GM23338 (cell line): ENCODE measurements around the gene HSD11B1. TPM values are rescaled to one million over a fixed set of nuclear protein-coding genes. Genes with fewer than 3 reads are reported as not detected.

Experiments used
- ATAC-seq: fragments of 200-7000 bp; cut with Tn5 transposase; 3 replicates; pipeline ENCODE4 v1.9.1; 2020
- DNase-seq: peaks from one replicate; pipeline ENCODE4 v3.0.0-alpha.2; 2015; ENCODE audit warnings: low spot score
- H2AFZ ChIP-seq: fragments of 200-600 bp; sonication (generic); 2 replicates; pipeline ENCODE4 v1.8.0; 2016; ENCODE audit warnings: antibody characterized with exemption, mild to moderate bottlenecking, moderate library complexity
- H3F3A ChIP-seq: fragments of 200-600 bp; sonication (generic); replicated peaks from 2 replicates; pipeline ENCODE4 v1.8.0; 2017; ENCODE audit warnings: antibody characterized with exemption, mixed run types, low read depth
- H3K27ac ChIP-seq: fragments of 200-600 bp; sonication (generic); 2 replicates; pipeline ENCODE4 v1.6.1; 2016; ENCODE audit warnings: low read depth
- H3K27me3 ChIP-seq: fragments of 200-600 bp; sonication (generic); 2 replicates; pipeline ENCODE4 v1.8.0; 2016; ENCODE audit warnings: mild to moderate bottlenecking, mixed run types, moderate library complexity; ENCODE audit not compliant: insufficient read depth
- H3K36me3 ChIP-seq: fragments of 200-600 bp; sonication (generic); 2 replicates; pipeline ENCODE4 v1.8.0; 2016; ENCODE audit warnings: mild to moderate bottlenecking; ENCODE audit not compliant: insufficient read depth
- H3K4me1 ChIP-seq: fragments of 200-600 bp; sonication (generic); 2 replicates; pipeline ENCODE4 v1.8.0; 2016; ENCODE audit warnings: mild to moderate bottlenecking, moderate library complexity; ENCODE audit not compliant: insufficient read depth
- H3K4me2 ChIP-seq: fragments of 200-600 bp; sonication (generic); 2 replicates; pipeline ENCODE4 v1.7.1; 2017; ENCODE audit warnings: mixed run types
- H3K4me3 ChIP-seq: fragments of 200-600 bp; sonication (generic); 2 replicates; pipeline ENCODE4 v1.6.1; 2016; ENCODE audit warnings: mixed run types
- H3K79me2 ChIP-seq: fragments of 200-600 bp; sonication (generic); replicated peaks from 2 replicates; pipeline ENCODE4 v1.8.0; 2017; ENCODE audit warnings: mild to moderate bottlenecking; ENCODE audit not compliant: insufficient read depth
- H3K9me2 ChIP-seq: fragments of 200-600 bp; sonication (generic); 2 replicates; pipeline ENCODE4 v1.8.0; 2017; ENCODE audit not compliant: insufficient read depth
- H4K20me1 ChIP-seq: fragments of 200-600 bp; sonication (generic); replicated peaks from 2 replicates; pipeline ENCODE4 v1.8.0; 2017; ENCODE audit warnings: mild to moderate bottlenecking; ENCODE audit not compliant: insufficient read depth
- H3K27ac Mint-ChIP-seq: 2 replicates; pipeline ENCODE4 v1.8.0; 2020; ENCODE audit warnings: inconsistent platforms, mild to moderate bottlenecking, moderate library complexity, mixed read lengths
- H3K27me3 Mint-ChIP-seq: 3 replicates; pipeline ENCODE4 v1.8.0; 2022; ENCODE audit warnings: low read depth, mild to moderate bottlenecking, moderate library complexity, mixed read lengths, inconsistent platforms; ENCODE audit not compliant: insufficient read depth, poor library complexity
- H3K36me3 Mint-ChIP-seq: 3 replicates; pipeline ENCODE4 v1.8.0; 2021; ENCODE audit warnings: low read depth, mild to moderate bottlenecking, inconsistent platforms, moderate library complexity, mixed read lengths
- H3K4me1 Mint-ChIP-seq: 3 replicates; pipeline ENCODE4 v1.8.0; 2020; ENCODE audit warnings: mild to moderate bottlenecking, inconsistent platforms, mixed read lengths
- H3K4me3 Mint-ChIP-seq: 3 replicates; pipeline ENCODE4 v1.8.0; 2021; ENCODE audit warnings: moderate library complexity, mild to moderate bottlenecking, inconsistent platforms, mixed read lengths
- H3K9me3 Mint-ChIP-seq: 3 replicates; pipeline ENCODE4 v1.8.0; 2020; ENCODE audit warnings: moderate library complexity, mild to moderate bottlenecking, inconsistent platforms, mixed read lengths
- EZH2 ChIP-seq: fragments of 200-600 bp; sonication (generic); IDR thresholded peaks from one replicate; pipeline ENCODE4 v1.8.0; 2017; ENCODE audit warnings: antibody characterized with exemption, mild to moderate bottlenecking, low read depth; ENCODE audit not compliant: unreplicated experiment
- NANOG ChIP-seq: IDR thresholded peaks from 2 replicates; pipeline ENCODE4 v1.6.1; 2016; ENCODE audit warnings: antibody characterized with exemption, borderline replicate concordance
- STAT1 ChIP-seq: IDR thresholded peaks from one replicate; pipeline ENCODE4 v1.6.1; 2016; ENCODE audit warnings: antibody characterized with exemption; ENCODE audit not compliant: unreplicated experiment
- ZNF114 ChIP-seq: fragments of 250-450 bp; sonication (Bioruptor Pico); IDR thresholded peaks from 2 replicates; pipeline ENCODE4 v1.5.0; 2020; ENCODE audit warnings: mild to moderate bottlenecking, moderate library complexity
- ZNF331 ChIP-seq: fragments of 250-450 bp; sonication (Bioruptor Pico); IDR thresholded peaks from 2 replicates; pipeline ENCODE4 v1.5.0; 2020; ENCODE audit warnings: low read depth, mild to moderate bottlenecking, moderate library complexity
- ZNF462 ChIP-seq: fragments of 250-450 bp; sonication (Bioruptor Pico); IDR thresholded peaks from 2 replicates; pipeline ENCODE4 v1.5.0; 2020; ENCODE audit warnings: mild to moderate bottlenecking, moderate library complexity
- polyA plus RNA-seq: library from polyadenylated mRNA; unstranded; fragments of >200 nt; fragmentation: Nextera tagmentation; extraction: Ambion mirVana; gene quantifications from 2 replicates; pipeline ENCODE4 v1.2.1, GENCODE V29; 2016
- total RNA-seq: library from RNA; depleted of rRNA; stranded (reverse); fragments of >200 nt; shearing (Covaris generic); gene quantifications from 2 replicates; pipeline ENCODE4 v1.2.3, GENCODE V29; 2014
- TF ChIP-seq, protein P1 (sequence below): IDR thresholded peaks from one replicate; pipeline ENCODE4 v1.6.1; 2018; ENCODE audit warnings: antibody characterized with exemption; ENCODE audit not compliant: unreplicated experiment
- TF ChIP-seq, protein P2 (sequence below): IDR thresholded peaks from 2 replicates; pipeline ENCODE4 v1.6.1; 2016; ENCODE audit warnings: antibody characterized with exemption

Gene HSD11B1
- total and polyA plus RNA-seq, 2 experiments from 2014 or later = not detected

- TF ChIP-seq, protein P1, sequence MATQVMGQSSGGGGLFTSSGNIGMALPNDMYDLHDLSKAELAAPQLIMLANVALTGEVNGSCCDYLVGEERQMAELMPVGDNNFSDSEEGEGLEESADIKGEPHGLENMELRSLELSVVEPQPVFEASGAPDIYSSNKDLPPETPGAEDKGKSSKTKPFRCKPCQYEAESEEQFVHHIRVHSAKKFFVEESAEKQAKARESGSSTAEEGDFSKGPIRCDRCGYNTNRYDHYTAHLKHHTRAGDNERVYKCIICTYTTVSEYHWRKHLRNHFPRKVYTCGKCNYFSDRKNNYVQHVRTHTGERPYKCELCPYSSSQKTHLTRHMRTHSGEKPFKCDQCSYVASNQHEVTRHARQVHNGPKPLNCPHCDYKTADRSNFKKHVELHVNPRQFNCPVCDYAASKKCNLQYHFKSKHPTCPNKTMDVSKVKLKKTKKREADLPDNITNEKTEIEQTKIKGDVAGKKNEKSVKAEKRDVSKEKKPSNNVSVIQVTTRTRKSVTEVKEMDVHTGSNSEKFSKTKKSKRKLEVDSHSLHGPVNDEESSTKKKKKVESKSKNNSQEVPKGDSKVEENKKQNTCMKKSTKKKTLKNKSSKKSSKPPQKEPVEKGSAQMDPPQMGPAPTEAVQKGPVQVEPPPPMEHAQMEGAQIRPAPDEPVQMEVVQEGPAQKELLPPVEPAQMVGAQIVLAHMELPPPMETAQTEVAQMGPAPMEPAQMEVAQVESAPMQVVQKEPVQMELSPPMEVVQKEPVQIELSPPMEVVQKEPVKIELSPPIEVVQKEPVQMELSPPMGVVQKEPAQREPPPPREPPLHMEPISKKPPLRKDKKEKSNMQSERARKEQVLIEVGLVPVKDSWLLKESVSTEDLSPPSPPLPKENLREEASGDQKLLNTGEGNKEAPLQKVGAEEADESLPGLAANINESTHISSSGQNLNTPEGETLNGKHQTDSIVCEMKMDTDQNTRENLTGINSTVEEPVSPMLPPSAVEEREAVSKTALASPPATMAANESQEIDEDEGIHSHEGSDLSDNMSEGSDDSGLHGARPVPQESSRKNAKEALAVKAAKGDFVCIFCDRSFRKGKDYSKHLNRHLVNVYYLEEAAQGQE = no peak
- TF ChIP-seq EZH2 (no peak), NANOG (no peak), ZNF331 (CRISPR knock-in tag) (no peak), ZNF114 (CRISPR knock-in tag) (no peak)
Measured at GRCh38 chr1:209710847-209711246, 6.2 kb downstream of the HSD11B1 start (continued).

DNA sequence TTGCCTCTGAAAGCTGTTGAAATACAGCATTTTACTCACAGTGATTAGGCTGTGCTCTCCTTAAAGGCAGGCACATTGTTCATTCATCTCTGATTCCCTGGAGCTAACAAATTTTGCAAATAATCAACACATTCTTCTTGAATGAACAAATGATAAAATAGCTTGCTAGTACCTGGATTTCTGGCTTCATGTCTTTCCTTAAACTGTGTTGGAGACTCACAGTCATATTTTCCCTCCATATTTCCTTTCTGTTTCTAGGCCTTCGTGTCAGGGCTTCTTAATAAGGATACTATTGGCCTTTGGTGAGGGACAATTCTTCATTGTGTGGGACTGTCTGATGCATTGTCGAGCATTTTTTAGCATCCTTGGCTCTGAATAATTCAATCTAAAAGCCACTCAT lies 9.7 kb downstream of the HSD11B1 start:
- H4K20me1 ChIP-seq = no peaks in the 10 kb centered on the region
- no peak overlapping the region for H2AFZ ChIP-seq
- ATAC-seq = no peak
- no peak overlapping the region for H3K27ac Mint-ChIP-seq
- no peaks in the 10 kb centered on the region for H3K9me3 Mint-ChIP-seq
- no peaks in the 10 kb centered on the region for H3K36me3 ChIP-seq
- no peaks in the 10 kb centered on the region for H3K79me2 ChIP-seq
- no peaks in the 10 kb centered on the region for H3K9me2 ChIP-seq
- H3K36me3 Mint-ChIP-seq = no peaks in the 10 kb centered on the region
- H3K4me1 Mint-ChIP-seq = peaks cover 2% of the 10 kb centered on the region; the same call in 2 of the 3 replicates
- no peak overlapping the region for H3K4me3 ChIP-seq
- TF ChIP-seq STAT1 = no peak
- TF ChIP-seq, protein P2, sequence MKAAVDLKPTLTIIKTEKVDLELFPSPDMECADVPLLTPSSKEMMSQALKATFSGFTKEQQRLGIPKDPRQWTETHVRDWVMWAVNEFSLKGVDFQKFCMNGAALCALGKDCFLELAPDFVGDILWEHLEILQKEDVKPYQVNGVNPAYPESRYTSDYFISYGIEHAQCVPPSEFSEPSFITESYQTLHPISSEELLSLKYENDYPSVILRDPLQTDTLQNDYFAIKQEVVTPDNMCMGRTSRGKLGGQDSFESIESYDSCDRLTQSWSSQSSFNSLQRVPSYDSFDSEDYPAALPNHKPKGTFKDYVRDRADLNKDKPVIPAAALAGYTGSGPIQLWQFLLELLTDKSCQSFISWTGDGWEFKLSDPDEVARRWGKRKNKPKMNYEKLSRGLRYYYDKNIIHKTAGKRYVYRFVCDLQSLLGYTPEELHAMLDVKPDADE = no peak
- no peaks in the 10 kb centered on the region for H3F3A ChIP-seq
- H3K4me3 Mint-ChIP-seq = no peak overlapping the region
- no peaks in the 10 kb centered on the region for H3K4me1 ChIP-seq
- H3K4me2 ChIP-seq = no peak overlapping the region
- no peaks in the 10 kb centered on the region for H3K27me3 ChIP-seq
- DNase-seq = no peak
- H3K27me3 Mint-ChIP-seq = no peaks in the 10 kb centered on the region
- H3K27ac ChIP-seq = no peak overlapping the region

- Histone ChIP-seq H3K79me2 (no peaks in the 10 kb centered on the region), H3K36me3 (no peaks in the 10 kb centered on the region), H3K4me3 (no peak overlapping the region), H3K27ac (no peak overlapping the region), H3F3A (no peaks in the 10 kb centered on the region), H3K4me2 (no peak overlapping the region), H3K9me2 (no peaks in the 10 kb centered on the region), H3K27me3 (no peaks in the 10 kb centered on the region), H4K20me1 (no peaks in the 10 kb centered on the region), H2AFZ (no peak overlapping the region), H3K4me1 (no peaks in the 10 kb centered on the region)
- ATAC-seq (no peak), DNase-seq (no peak)
- no peaks in the 10 kb centered on the region for H3K36me3 Mint-ChIP-seq
- TF ChIP-seq STAT1 (no peak), ZNF462 (CRISPR knock-in tag) (no peak)
- no peaks in the 10 kb centered on the region for H3K9me3 Mint-ChIP-seq
- H3K4me1 Mint-ChIP-seq = peaks cover 2% of the 10 kb centered on the region; the same call in 2 of the 3 replicates
- H3K27ac Mint-ChIP-seq = no peak overlapping the region
- no peak overlapping the region for H3K4me3 Mint-ChIP-seq
- no peaks in the 10 kb centered on the region for H3K27me3 Mint-ChIP-seq
Measured at GRCh38 chr1:209715314-209715713, 10.7 kb downstream of the HSD11B1 start.
